Neutrophil (primary cell): Measurements from ENCODE around the gene USP34.

ENCODE experiments used
- H3K27ac ChIP-seq: fragments of 200-600 bp; sonication (generic); 2 replicates; pipeline ENCODE4 v1.5.1; 2016; ENCODE audit warnings: mild to moderate bottlenecking, moderate library complexity
- H3K27me3 ChIP-seq: fragments of 200-600 bp; sonication (generic); 2 replicates; pipeline ENCODE4 v1.6.0; 2016; ENCODE audit warnings: mild to moderate bottlenecking
- H3K36me3 ChIP-seq: fragments of 200-600 bp; sonication (generic); 2 replicates; pipeline ENCODE4 v1.5.1; 2017
- H3K4me1 ChIP-seq, 2 experiments: fragments of 200-600 bp in 1 of 2; sonication (generic) in 1 of 2; 1 replicate in 1 of 2; 2 replicates in 1 of 2; pipeline versions ENCODE4 v1.5.1 to v1.6.1; 2013 to 2016; ENCODE audit warnings: low read depth in 1 of 2, low read length in 1 of 2, mild to moderate bottlenecking in 1 of 2, moderate library complexity in 1 of 2; ENCODE audit not compliant: control insufficient read depth in 1 of 2, insufficient read depth in 1 of 2
- H3K4me3 ChIP-seq, 2 experiments: fragments of 200-600 bp in 1 of 2; sonication (generic) in 1 of 2; 1 replicate in 1 of 2; 2 replicates in 1 of 2; pipeline ENCODE4 v1.5.1; 2013 to 2016; ENCODE audit warnings: low read depth in 1 of 2, low read length in 1 of 2, mild to moderate bottlenecking in 1 of 2, moderate library complexity in 1 of 2
- H3K9me3 ChIP-seq: fragments of 200-600 bp; sonication (generic); 2 replicates; pipeline ENCODE4 v1.5.1; 2016
- CTCF ChIP-seq: fragments of 200-600 bp; sonication (generic); IDR thresholded peaks from 2 replicates; pipeline ENCODE4 v1.5.1; 2016; ENCODE audit warnings: antibody characterized with exemption

USP34 gene

GRCh38 chr2:61380056-61380881 lies 90.6 kb downstream of the USP34 start:
- Histone ChIP-seq H3K4me1 (no peaks in the 10 kb centered on the region), H3K36me3 (peaks cover 50% of the 10 kb centered on the region), H3K4me3 (no peak overlapping the region), H3K27ac (peak overlapping the region; percentile 23), H3K9me3 (no peaks in the 10 kb centered on the region), H3K27me3 (no peaks in the 10 kb centered on the region)
- TF ChIP-seq CTCF = no peak

- Histone ChIP-seq H3K36me3 (peaks cover 57% of the 10 kb centered on the region), H3K27me3 (no peaks in the 10 kb centered on the region), H3K4me3 (no peak overlapping the region), H3K9me3 (no peaks in the 10 kb centered on the region), H3K4me1 (no peaks in the 10 kb centered on the region), H3K27ac (no peak overlapping the region)
- no peak for TF ChIP-seq CTCF
These were observed 91.4 kb downstream of the USP34 start for GRCh38 chr2:61379521-61379920.

GRCh38 chr2:61378281-61378680 lies 92.6 kb downstream of the USP34 start:
- H3K27ac ChIP-seq = no peak overlapping the region
- no peak overlapping the region for H3K4me3 ChIP-seq
- H3K4me1 ChIP-seq = no peaks in the 10 kb centered on the region
- TF ChIP-seq CTCF = no peak
- peaks cover 64% of the 10 kb centered on the region for H3K36me3 ChIP-seq
- no peaks in the 10 kb centered on the region for H3K9me3 ChIP-seq
- H3K27me3 ChIP-seq = no peaks in the 10 kb centered on the region

- Histone ChIP-seq H3K4me1 (no peaks in the 10 kb centered on the region), H3K36me3 (peaks cover 57% of the 10 kb centered on the region), H3K9me3 (no peaks in the 10 kb centered on the region), H3K27ac (no peak overlapping the region), H3K4me3 (no peak overlapping the region), H3K27me3 (no peaks in the 10 kb centered on the region)
- no peak for TF ChIP-seq CTCF
These were observed 93.8 kb downstream of the USP34 start for GRCh38 chr2:61377046-61377445.

GRCh38 chr2:61376211-61376610 lies 94.7 kb downstream of the USP34 start:
- Histone ChIP-seq H3K4me1 (no peaks in the 10 kb centered on the region), H3K9me3 (no peaks in the 10 kb centered on the region), H3K36me3 (peaks cover 61% of the 10 kb centered on the region), H3K4me3 (no peak overlapping the region), H3K27ac (no peak overlapping the region), H3K27me3 (no peaks in the 10 kb centered on the region)
- TF ChIP-seq CTCF = no peak
